KBM-7 (cell line): Measurements from ENCODE around the gene SH2B3.
"Not testable (repeated sequence)": the region's sequence is repeated elsewhere in the genome, so short reads cannot be mapped to it uniquely, and the experiment has no call there.

Experiments
- DNase-seq: peaks from one replicate; pipeline ENCODE4 v3.0.0-alpha.2; 2015
- in situ Hi-C: fragments of 300-500 bp; cut with MboI; formaldehyde crosslinking; loops from 2 replicates; pipeline ENCODE4 v1.14.3; 2020; ENCODE audit warnings: low sequenced_read_pairs, low pct_unique_long_range_greater_than_20kb, mixed read lengths

Gene SH2B3

DNA sequence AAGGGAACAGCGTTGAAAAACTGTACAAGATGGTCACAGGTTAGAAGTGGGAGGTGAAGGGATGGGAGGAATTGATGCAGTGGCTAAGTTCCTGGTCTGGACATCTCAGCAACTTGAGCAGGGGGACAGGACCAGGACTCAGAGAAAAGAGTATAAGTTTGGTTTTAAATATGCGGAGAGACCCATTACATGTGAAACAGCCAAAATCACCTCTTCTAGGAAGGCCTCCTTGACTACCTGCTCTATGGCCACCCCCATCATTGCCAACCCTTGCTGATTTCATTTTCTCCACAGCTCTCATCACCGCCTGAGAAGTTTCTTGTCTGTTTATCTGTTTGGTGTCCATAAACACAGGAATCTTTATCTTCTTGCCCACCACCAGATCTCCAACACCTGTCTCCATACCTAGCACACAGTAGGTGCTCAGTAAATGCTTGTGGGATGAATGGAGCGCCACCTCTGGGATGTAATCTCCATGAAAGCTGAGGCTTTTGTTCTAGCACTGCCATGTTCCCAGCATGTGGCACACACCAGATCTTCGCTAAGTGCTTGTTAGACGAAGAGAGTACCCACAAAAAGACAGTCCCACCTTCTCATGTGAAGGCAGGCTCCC, 25.7 kb upstream of the SH2B3 start:
- in situ Hi-C loops, result no loop called here
- no peak for DNase-seq

GRCh38 chr12:111384596-111384995, 21.1 kb upstream of the SH2B3 start:
- in situ Hi-C loops, result no loop called here
- DNase-seq, result no peak

DNA sequence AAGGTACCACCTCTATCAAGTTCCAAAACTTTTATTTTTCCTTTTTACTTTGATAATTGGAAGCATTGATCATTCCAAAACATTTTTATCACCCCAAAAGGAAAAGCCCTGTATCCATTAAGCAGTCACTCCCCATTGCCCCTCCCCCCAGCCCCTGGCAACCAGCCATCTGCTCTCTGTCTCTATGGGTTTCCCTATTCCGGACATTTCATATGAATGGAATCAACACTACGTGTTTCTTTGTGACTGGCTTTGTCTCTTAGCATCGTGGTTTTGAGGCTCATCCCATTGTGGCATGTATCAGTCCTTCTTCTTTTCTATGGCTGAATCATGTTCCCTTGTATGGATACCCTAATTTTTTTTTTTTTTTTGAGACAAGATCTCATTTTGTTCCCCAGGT, 18.8 kb upstream of the SH2B3 start:
- in situ Hi-C loops, result no loop called here
- no peak for DNase-seq

- peak; percentile 38 for DNase-seq
- in situ Hi-C loops, result no loop called here
These were observed 17.9 kb upstream of the SH2B3 start for GRCh38 chr12:111387747-111388323.

GRCh38 chr12:111389635-111390034, 16.1 kb upstream of the SH2B3 start:
- in situ Hi-C loops, result loop anchor here (10.0 kb wide), 1 partner anchor 55 kb away; no protein-coding TSS in a partner anchor
- no peak for DNase-seq

- in situ Hi-C loops, result loop anchor here (10.0 kb wide), 1 partner anchor 54 kb away; no protein-coding TSS in a partner anchor
- no peak for DNase-seq
These were observed 14.8 kb upstream of the SH2B3 start for GRCh38 chr12:111390910-111391309.

GRCh38 chr12:111393700-111394300, 11.9 kb upstream of the SH2B3 start:
- no peak for DNase-seq
- in situ Hi-C loops, result loop anchor here (10.0 kb wide), 1 partner anchor 51 kb away; no protein-coding TSS in a partner anchor

GRCh38 chr12:111394480-111394879, 11.2 kb upstream of the SH2B3 start:
- in situ Hi-C loops, result loop anchor here (10.0 kb wide), 1 partner anchor 50 kb away; no protein-coding TSS in a partner anchor

GRCh38 chr12:111395336-111396187, 10.2 kb upstream of the SH2B3 start:
- in situ Hi-C loops, result loop anchor here (10.0 kb wide), 1 partner anchor 49 kb away; no protein-coding TSS in a partner anchor

More at GRCh38 chr12:111394480-111394879, 11.2 kb upstream of the SH2B3 start:
- no peak for DNase-seq

GRCh38 chr12:111396271-111396670, 9.5 kb upstream of the SH2B3 start:
- not testable (repeated sequence) for DNase-seq
- in situ Hi-C loops, result loop anchor here (10.0 kb wide), 1 partner anchor 49 kb away; no protein-coding TSS in a partner anchor

More at GRCh38 chr12:111395336-111396187, 10.2 kb upstream of the SH2B3 start:
- DNase-seq, result no peak

GRCh38 chr12:111396726-111397445, 8.8 kb upstream of the SH2B3 start:
- peak; percentile 90 for DNase-seq
- in situ Hi-C loops, result loop anchor here (10.0 kb wide), 1 partner anchor 48 kb away; no protein-coding TSS in a partner anchor

- DNase-seq, result peak; percentile 37
- in situ Hi-C loops, result loop anchor here (10.0 kb wide), 1 partner anchor 46 kb away; no protein-coding TSS in a partner anchor
These were observed 7.2 kb upstream of the SH2B3 start for GRCh38 chr12:111398530-111398929.

DNA sequence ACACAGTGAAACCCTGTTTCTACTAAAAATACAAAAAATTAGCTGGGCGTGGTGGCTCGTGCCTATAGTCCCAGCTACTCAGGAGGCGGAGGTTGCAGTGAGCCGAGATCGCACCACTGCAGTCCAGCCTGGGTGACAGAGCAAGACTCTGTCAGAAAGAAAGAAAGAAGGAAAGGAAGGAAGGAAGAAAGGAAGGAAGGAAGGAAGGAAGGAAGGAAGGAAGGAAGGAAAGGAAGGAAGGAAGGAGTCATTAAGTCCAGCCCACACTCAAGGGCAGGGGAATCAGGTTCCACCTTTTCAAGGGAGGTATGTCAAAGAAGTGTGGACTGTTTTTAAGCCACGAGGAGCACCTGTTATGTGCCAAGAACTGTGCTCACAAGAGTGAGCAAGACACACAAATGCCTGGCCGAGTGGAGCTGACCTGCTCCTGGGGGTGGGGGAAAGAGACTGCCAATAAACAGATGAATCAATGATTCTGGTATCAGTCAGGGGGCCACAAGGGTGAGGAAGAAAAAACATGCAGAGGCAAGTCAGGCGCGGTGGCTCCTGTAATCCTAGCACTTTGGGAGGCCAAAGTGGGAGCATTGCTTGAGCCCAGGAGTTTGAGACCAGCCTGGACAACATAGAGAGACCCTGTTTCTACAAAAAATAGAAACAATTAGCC, 5.8 kb upstream of the SH2B3 start:
- in situ Hi-C loops, result loop anchor here (10.0 kb wide), 1 partner anchor 45 kb away; no protein-coding TSS in a partner anchor
- not testable (repeated sequence) for DNase-seq

DNA sequence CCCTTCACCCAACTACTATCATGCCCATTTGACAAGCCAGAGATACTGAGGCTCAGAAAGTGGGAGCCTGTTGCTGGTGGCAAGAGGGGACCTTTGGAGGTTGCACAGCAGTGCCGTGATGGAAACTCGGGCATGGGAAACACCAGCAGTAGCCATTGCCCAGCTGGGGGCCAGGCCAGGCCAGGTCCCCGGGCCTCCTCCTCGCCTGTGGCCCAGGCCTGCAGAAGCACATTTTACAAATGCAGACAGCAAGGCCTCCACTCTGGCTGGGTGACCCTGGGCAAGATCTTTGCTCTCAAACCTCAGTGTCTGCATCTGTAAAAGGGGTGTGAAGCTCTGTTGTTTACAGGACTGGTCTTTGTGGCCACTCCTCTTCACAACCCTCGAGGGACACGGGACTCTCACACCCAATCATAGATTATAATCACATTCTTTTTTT, 4.5 kb upstream of the SH2B3 start:
- no peak for DNase-seq
- in situ Hi-C loops, result no loop called here

GRCh38 chr12:111402490-111402824, 3.3 kb upstream of the SH2B3 start:
- DNase-seq, in situ Hi-C loops: not testable (repeated sequence)

DNA sequence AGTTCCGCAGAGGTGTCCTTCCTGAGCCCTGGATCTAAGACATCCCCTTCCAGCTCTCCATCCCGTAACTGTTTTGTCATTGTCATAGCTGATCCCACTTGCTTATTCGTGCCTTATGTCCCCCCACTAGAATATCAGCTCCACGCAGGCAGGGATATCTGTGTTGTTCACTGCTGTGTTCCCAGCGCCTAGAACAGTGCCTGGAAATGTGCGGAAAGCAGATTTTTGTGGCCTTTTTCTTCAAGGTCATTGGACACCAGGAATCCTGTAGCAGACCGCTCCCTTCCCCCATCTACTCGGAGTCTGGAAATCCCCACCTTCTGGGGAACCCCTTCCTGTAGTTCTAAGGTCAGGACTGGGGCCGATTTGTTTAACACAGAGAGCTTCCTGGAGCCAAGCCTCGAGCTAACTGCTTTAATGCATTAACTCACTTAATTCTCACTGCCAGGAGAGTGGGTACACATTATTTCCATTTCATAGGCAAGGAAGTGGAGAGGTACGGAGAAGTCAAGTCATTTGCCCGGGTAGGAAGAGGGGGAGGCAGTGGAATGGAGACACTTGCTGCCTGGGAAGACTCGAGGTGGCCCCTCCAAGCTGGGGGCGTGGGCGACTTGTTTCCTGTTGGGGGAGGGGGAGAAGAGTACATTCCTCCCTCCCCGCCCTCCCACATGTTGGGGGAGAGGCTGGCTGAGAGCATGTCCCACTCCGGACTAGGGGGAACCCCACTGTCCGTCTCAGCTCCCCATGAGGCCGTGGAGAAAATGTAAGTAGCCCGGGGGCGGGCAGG, 1.2 kb upstream of the SH2B3 start:
- in situ Hi-C loops, result no loop called here
- peak; percentile 81 for DNase-seq

GRCh38 chr12:111405149-111405858, 419 bp upstream of the SH2B3 start:
- in situ Hi-C loops, result no loop called here
- peak; percentile 100 for DNase-seq
